ENCODE measurements around the gene TSPEAR. TPM values are rescaled to one million over a fixed set of nuclear protein-coding genes. Genes with fewer than 3 reads are reported as not detected.

Gene TSPEAR
- total RNA-seq, 1 donor from 2014 or later: not detected

DNA sequence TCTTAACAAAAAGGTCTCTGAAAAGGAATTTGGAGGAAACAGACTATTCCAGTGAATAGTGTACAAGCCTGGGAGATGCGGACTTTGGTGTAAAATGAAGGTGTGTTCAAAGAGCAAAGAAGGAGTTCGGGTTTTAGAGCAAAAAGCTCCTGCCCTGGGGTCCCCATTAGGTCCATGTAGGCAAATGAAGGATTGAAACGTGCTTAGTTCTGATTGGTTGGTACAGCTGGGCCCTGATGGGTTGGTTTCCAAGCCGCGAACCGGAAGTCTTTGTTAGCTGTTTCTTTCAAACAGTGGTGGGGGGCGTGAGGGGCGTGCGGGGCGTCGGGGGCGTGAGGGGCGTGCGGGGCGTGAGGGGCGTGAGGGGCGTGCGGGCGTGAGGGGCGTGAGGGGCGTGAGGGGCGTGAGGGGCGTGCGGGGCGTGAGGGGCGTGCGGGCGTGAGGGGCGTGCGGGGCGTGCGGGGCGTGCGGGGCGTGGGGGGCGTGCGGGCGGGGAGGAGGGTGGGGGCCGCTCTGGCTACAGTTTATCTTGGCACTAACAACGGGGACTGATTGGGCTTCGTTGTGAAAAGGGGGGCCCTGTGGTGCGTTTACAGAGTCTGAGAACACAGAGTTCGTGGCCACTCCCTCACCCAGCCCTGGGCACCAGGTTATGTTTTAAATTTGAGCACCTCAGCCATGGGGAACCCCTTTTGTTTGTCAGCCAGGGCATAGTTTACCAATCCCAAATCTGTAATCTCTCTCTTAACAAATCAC is 226.7 kb downstream of the TSPEAR start:
- Mint-ChIP-seq H3K36me3 (ENCODE audit: unreplicated experiment) (no peaks in the 10 kb centered on the region), H3K9me3 (ENCODE audit: unreplicated experiment) (peaks cover 2% of the 10 kb centered on the region), H3K4me1 (ENCODE audit: low read depth, unreplicated experiment) (no peaks in the 10 kb centered on the region), H3K27ac (ENCODE audit: unreplicated experiment) (no peak overlapping the region), H3K4me3 (ENCODE audit: unreplicated experiment) (peak overlapping the region; percentile 71), H3K27me3 (ENCODE audit: unreplicated experiment) (peaks cover 1% of the 10 kb centered on the region)
- TF ChIP-seq, protein P1, sequence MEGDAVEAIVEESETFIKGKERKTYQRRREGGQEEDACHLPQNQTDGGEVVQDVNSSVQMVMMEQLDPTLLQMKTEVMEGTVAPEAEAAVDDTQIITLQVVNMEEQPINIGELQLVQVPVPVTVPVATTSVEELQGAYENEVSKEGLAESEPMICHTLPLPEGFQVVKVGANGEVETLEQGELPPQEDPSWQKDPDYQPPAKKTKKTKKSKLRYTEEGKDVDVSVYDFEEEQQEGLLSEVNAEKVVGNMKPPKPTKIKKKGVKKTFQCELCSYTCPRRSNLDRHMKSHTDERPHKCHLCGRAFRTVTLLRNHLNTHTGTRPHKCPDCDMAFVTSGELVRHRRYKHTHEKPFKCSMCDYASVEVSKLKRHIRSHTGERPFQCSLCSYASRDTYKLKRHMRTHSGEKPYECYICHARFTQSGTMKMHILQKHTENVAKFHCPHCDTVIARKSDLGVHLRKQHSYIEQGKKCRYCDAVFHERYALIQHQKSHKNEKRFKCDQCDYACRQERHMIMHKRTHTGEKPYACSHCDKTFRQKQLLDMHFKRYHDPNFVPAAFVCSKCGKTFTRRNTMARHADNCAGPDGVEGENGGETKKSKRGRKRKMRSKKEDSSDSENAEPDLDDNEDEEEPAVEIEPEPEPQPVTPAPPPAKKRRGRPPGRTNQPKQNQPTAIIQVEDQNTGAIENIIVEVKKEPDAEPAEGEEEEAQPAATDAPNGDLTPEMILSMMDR (IDR thresholded peaks at IDR 0.05; ENCODE audit: partially characterized antibody, unreplicated experiment): no peak
- DNase-seq: no peak

DNA sequence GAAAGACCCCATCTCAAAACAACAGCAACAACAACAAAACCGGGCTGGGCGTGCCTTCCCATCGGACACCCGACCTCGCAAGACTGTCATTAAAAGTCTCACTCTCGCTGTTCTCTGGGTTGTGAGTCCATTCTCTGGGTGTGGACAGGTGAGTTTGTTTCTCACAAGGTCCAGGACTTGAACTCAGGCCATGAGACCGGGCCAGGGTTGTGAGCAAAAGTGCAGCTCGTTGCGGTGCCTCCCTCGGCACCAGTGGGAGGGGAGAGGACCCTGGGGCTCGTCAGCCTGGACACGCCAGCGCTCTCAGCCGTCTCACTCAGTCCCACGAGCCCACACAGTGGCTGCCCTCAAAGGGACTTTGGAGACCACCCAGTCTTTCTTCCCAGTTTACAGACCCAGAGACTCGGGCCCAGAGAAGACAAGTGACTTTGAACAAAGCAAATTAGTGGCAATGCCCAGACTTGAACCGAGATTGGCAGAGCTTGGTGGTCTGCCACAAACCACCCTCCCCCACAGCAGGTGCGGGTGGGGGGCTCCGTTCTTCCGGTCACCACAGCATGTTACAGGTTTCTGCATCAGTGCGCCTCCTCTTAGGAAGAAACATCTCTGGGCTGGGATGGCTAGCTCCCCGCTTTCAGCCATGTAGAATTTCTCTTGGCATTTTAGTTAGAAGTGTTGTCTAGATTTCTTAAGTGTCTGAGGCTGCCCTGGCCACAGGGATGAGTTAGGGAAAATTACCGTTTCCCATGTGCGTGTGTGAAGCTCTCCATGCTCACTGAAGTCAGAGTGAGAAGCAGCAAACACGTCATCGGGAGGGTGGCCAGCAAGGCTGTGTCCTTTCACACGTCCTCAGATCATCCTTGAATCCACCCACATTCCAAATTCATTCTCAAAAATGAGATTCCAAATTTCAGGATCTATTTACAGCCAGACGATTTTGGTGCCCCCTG is 227.8 kb downstream of the TSPEAR start:
- Mint-ChIP-seq H3K36me3 (ENCODE audit: unreplicated experiment) (no peaks in the 10 kb centered on the region), H3K27ac (ENCODE audit: unreplicated experiment) (no peak overlapping the region), H3K4me3 (ENCODE audit: unreplicated experiment) (no peak overlapping the region), H3K4me1 (ENCODE audit: low read depth, unreplicated experiment) (no peaks in the 10 kb centered on the region), H3K27me3 (ENCODE audit: unreplicated experiment) (peaks cover 1% of the 10 kb centered on the region), H3K9me3 (ENCODE audit: unreplicated experiment) (no peaks in the 10 kb centered on the region)
- no peak for DNase-seq
- TF ChIP-seq, protein P1 (IDR thresholded peaks at IDR 0.05; ENCODE audit: partially characterized antibody, unreplicated experiment): no peak

DNA sequence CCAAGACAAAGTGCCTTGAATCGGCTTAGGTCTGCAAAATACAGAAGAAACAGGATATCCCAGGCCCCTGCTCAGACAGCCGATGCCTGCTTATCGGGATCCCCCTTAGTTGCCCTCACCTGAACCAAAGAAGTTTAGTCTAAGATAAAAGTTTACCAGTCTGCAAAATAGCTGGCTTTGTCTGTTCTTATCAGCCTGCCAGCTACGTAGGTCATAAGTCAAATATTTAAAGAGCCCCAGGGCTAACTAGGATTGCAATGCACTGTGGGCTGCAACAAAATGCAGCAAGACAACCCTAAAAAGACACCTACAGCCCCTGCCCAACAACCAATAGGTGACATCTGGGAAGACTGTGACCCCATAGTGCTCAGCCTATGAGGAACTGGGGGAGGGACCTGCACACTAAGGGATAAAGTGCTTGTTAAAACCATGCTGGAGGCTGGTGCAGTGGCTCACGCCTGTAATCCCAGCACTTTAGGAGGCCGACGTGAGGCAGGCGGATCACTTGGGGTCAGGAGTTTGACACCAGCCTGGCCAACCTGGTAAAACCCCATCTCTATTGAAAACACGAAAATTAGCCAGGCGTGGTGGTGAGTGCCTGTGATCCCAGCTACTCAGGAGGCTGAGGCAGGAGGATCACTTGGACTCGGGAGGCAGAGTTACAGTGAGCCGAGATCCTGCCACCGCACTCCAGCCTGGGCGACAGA is 228.6 kb downstream of the TSPEAR start:
- TF ChIP-seq, protein P1 (IDR thresholded peaks at IDR 0.05; ENCODE audit: partially characterized antibody, unreplicated experiment): no peak
- Mint-ChIP-seq H3K27me3 (ENCODE audit: unreplicated experiment) (peaks cover 1% of the 10 kb centered on the region), H3K9me3 (ENCODE audit: unreplicated experiment) (no peaks in the 10 kb centered on the region), H3K27ac (ENCODE audit: unreplicated experiment) (no peak overlapping the region), H3K4me1 (ENCODE audit: low read depth, unreplicated experiment) (no peaks in the 10 kb centered on the region), H3K4me3 (ENCODE audit: unreplicated experiment) (no peak overlapping the region), H3K36me3 (ENCODE audit: unreplicated experiment) (no peaks in the 10 kb centered on the region)
- no peak for DNase-seq

DNA sequence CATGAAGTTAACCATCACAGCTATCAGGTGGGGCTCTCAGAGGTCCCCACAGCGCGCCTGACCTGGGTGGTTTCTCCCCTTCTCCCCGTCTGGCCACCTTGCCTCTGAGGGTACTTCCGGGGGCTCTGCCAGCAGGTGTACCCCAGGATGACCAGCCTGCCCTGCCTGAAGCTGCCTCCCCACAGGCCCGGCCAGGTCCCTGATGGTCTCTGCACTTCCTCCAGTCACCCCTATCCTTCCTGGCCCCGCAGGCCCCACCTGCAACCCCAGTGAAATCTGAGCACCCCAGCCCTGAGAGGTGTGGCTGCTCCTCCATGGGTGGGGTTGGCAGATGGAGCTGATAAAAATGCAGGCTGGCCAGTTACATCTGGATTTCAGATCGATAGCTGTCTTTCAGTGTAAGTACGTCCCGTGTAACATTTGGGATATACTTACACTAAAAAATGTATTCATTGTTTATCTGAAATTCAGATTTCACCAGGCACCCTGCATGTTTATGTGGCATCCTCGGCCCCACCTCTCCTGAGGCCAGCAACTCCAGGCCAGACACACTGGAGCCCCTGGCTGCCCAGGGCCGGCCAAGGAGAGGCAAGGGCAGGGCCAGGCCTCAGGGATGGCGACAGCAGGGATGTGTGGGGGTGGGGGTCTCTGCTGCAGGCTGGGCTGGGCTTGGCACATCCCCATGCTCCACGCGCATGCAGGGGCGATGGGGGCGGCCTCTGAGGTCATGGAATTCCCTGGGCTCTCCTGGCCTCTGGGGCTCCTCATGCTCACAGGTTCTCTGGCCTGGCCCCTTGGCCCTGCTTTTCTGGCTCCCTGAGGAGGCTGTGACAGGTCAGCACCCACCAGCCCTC is 230.9 kb downstream of the TSPEAR start:
- DNase-seq: no peak
- H3K36me3 Mint-ChIP-seq (ENCODE audit: unreplicated experiment): no peaks in the 10 kb centered on the region
- H3K27ac Mint-ChIP-seq (ENCODE audit: unreplicated experiment): no peak overlapping the region
- no peak overlapping the region for H3K4me3 Mint-ChIP-seq (ENCODE audit: unreplicated experiment)
- H3K4me1 Mint-ChIP-seq (ENCODE audit: low read depth, unreplicated experiment): no peaks in the 10 kb centered on the region
- H3K9me3 Mint-ChIP-seq (ENCODE audit: unreplicated experiment): no peaks in the 10 kb centered on the region
- TF ChIP-seq, protein P1 (IDR thresholded peaks at IDR 0.05; ENCODE audit: partially characterized antibody, unreplicated experiment): no peak
- peaks cover 1% of the 10 kb centered on the region for H3K27me3 Mint-ChIP-seq (ENCODE audit: unreplicated experiment)
